ENCODE measurements around the gene PRKN. TPM values are rescaled to one million over a fixed set of nuclear protein-coding genes. Genes with fewer than 3 reads are reported as not detected.

Gene PRKN
- total RNA-seq, 1 donor from 2014 or later, result 25.5 TPM

GRCh38 chr6:161414707-161415106 lies 1312.9 kb downstream of the PRKN start:
- intact Hi-C loops (cut with micrococcal nuclease), result no loop called here
- Histone ChIP-seq H3K4me1 (peaks cover 17% of the 10 kb centered on the region), H3K36me3 (no peaks in the 10 kb centered on the region), H3K4me3 (no peak overlapping the region), H3K27me3 (ENCODE audit: low read depth) (no peaks in the 10 kb centered on the region), H3K9me3 (replicated peaks) (peaks cover 6% of the 10 kb centered on the region), H3K27ac (replicated peaks) (no peak overlapping the region)
- no peak for DNase-seq
- TF ChIP-seq CTCF (IDR thresholded peaks at IDR 0.05; ENCODE audit: borderline replicate concordance), result no peak

GRCh38 chr6:161414180-161414579 lies 1313.4 kb downstream of the PRKN start:
- H3K27me3 ChIP-seq (ENCODE audit: low read depth), result no peaks in the 10 kb centered on the region
- peak; percentile 46 for DNase-seq
- no peak for TF ChIP-seq CTCF (IDR thresholded peaks at IDR 0.05; ENCODE audit: borderline replicate concordance)
- H3K4me1 ChIP-seq, result peaks cover 17% of the 10 kb centered on the region
- H3K27ac ChIP-seq (replicated peaks), result no peak overlapping the region
- no peak overlapping the region for H3K4me3 ChIP-seq
- intact Hi-C loops (cut with micrococcal nuclease), result no loop called here
- H3K9me3 ChIP-seq (replicated peaks), result peaks cover 6% of the 10 kb centered on the region
- no peaks in the 10 kb centered on the region for H3K36me3 ChIP-seq

GRCh38 chr6:161413355-161413771 lies 1314.2 kb downstream of the PRKN start:
- no peak overlapping the region for H3K27ac ChIP-seq (replicated peaks)
- H3K36me3 ChIP-seq, result no peaks in the 10 kb centered on the region
- no peak for DNase-seq
- no peaks in the 10 kb centered on the region for H3K27me3 ChIP-seq (ENCODE audit: low read depth)
- H3K4me1 ChIP-seq, result peaks cover 17% of the 10 kb centered on the region
- no peak for TF ChIP-seq CTCF (IDR thresholded peaks at IDR 0.05; ENCODE audit: borderline replicate concordance)
- intact Hi-C loops (cut with micrococcal nuclease), result no loop called here
- no peak overlapping the region for H3K4me3 ChIP-seq
- H3K9me3 ChIP-seq (replicated peaks), result peaks cover 6% of the 10 kb centered on the region

- Histone ChIP-seq H3K4me3 (no peak overlapping the region), H3K27ac (replicated peaks) (no peak overlapping the region), H3K9me3 (replicated peaks) (peaks cover 6% of the 10 kb centered on the region), H3K4me1 (peaks cover 16% of the 10 kb centered on the region), H3K27me3 (ENCODE audit: low read depth) (no peaks in the 10 kb centered on the region), H3K36me3 (no peaks in the 10 kb centered on the region)
- TF ChIP-seq CTCF (IDR thresholded peaks at IDR 0.05; ENCODE audit: borderline replicate concordance), result no peak
- DNase-seq, result no peak
- intact Hi-C loops (cut with micrococcal nuclease), result no loop called here
Measured at GRCh38 chr6:161412795-161413194, 1314.8 kb downstream of the PRKN start.

- no peak overlapping the region for H3K4me3 ChIP-seq
- no peaks in the 10 kb centered on the region for H3K36me3 ChIP-seq
- H3K27me3 ChIP-seq (ENCODE audit: low read depth), result no peaks in the 10 kb centered on the region
- no peak for DNase-seq
- H3K9me3 ChIP-seq (replicated peaks), result peaks cover 6% of the 10 kb centered on the region
- intact Hi-C loops (cut with micrococcal nuclease), result no loop called here
- no peak overlapping the region for H3K27ac ChIP-seq (replicated peaks)
- peaks cover 20% of the 10 kb centered on the region for H3K4me1 ChIP-seq
- no peak for TF ChIP-seq CTCF (IDR thresholded peaks at IDR 0.05; ENCODE audit: borderline replicate concordance)
Measured at GRCh38 chr6:161411265-161411944, 1316.2 kb downstream of the PRKN start.
